WERI-Rb-1 (cell line): Measurements from ENCODE around the gene MLX.

Source experiments
- DNase-seq: peaks from one replicate; pipeline ENCODE4 v3.0.0-alpha.2; 2020
- H3K27ac ChIP-seq: fragments of 250-450 bp; sonication (Bioruptor Pico); 2 replicates; pipeline ENCODE4 v1.5.1; 2020; ENCODE audit warnings: mild to moderate bottlenecking, moderate library complexity
- H3K27me3 ChIP-seq: fragments of 250-450 bp; sonication (Bioruptor Pico); 2 replicates; pipeline ENCODE4 v1.5.1; 2021; ENCODE audit warnings: mild to moderate bottlenecking, low read depth, moderate library complexity; ENCODE audit not compliant: insufficient read depth, severe bottlenecking
- H3K36me3 ChIP-seq: fragments of 250-450 bp; sonication (Bioruptor Pico); 2 replicates; pipeline ENCODE4 v1.5.1; 2020; ENCODE audit warnings: mild to moderate bottlenecking, moderate library complexity
- H3K4me3 ChIP-seq: 2 replicates; pipeline ENCODE4 v1.5.1; 2011; ENCODE audit warnings: low read depth, mild to moderate bottlenecking, control low read depth, low read length
- H3K9me3 ChIP-seq: fragments of 250-450 bp; sonication (Bioruptor Pico); 2 replicates; pipeline ENCODE4 v1.5.1; 2021; ENCODE audit warnings: mild to moderate bottlenecking, moderate library complexity; ENCODE audit not compliant: severe bottlenecking
- TF ChIP-seq, protein P1 (sequence below): IDR thresholded peaks from 2 replicates; pipeline ENCODE4 v1.5.1; 2011; ENCODE audit warnings: low read depth, mild to moderate bottlenecking, control low read depth, inconsistent platforms, low read length

The MLX gene

DNA sequence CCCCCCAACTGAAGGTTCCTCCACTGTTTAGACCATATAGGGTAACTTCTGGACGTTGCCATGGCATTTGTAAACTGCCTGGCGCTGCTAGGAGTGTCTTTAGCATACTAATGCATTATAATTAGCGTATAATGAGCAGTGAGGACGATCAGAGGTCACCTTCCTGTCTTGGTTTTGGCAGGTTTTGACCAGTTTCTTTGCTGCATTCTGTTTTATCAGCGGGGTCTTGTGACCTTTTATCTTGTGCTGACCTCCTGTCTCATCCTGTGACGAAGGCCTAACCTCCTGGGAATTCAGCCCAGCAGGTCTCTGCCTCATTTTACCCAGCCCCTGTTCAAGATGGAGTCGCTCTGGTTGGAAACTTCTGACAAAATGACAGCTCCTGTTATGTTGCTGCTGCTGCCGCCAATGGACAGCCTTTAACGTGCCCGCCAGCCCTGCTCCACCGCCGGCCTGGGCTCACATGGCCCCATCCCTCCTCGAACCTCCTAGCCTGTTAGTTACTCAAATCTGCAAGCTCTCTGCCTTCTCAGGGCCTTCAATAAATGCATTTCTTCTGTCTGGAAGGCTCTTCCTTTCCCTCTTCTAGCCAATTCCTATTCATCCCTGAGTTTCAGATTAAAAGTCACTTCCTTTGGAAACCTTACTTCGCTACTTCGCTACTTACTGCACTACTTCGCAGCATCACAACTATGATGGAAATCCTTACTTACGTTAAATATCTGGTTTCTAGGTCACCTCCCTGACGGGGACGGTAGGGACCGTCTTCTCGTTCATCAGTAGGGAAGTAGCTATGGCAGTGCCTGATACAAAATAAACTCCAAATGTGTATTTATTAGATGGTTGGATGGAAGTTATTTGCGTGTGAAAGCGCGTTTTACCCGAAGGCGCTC lies 31.5 kb upstream of the MLX start:
- H3K27ac ChIP-seq, result peak overlapping the region; percentile 96
- TF ChIP-seq, protein P1, sequence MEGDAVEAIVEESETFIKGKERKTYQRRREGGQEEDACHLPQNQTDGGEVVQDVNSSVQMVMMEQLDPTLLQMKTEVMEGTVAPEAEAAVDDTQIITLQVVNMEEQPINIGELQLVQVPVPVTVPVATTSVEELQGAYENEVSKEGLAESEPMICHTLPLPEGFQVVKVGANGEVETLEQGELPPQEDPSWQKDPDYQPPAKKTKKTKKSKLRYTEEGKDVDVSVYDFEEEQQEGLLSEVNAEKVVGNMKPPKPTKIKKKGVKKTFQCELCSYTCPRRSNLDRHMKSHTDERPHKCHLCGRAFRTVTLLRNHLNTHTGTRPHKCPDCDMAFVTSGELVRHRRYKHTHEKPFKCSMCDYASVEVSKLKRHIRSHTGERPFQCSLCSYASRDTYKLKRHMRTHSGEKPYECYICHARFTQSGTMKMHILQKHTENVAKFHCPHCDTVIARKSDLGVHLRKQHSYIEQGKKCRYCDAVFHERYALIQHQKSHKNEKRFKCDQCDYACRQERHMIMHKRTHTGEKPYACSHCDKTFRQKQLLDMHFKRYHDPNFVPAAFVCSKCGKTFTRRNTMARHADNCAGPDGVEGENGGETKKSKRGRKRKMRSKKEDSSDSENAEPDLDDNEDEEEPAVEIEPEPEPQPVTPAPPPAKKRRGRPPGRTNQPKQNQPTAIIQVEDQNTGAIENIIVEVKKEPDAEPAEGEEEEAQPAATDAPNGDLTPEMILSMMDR, result no peak
- no peaks in the 10 kb centered on the region for H3K9me3 ChIP-seq
- no peaks in the 10 kb centered on the region for H3K27me3 ChIP-seq
- H3K36me3 ChIP-seq, result peaks cover 20% of the 10 kb centered on the region
- H3K4me3 ChIP-seq, result peak overlapping the region; percentile 71
- no peak for DNase-seq

DNA sequence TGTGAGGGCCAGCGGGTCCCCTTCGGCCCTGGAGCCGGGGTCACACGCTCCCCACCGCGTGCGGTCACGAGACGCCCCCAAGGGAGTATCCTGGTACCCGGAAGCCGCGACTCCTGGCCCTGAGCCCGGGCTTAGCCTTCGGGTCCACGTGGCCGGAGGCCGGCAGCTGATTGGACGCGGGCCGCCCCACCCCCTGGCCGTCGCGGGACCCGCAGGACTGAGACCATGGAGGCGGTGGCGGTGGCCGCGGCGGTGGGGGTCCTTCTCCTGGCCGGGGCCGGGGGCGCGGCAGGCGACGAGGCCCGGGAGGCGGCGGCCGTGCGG lies 30.9 kb upstream of the MLX start, which contains the start of gene NAGLU:
TSS of gene NAGLU (plus strand) at position 194 of the 324 bp plus-strand sequence. CDS start at position 226, 32 bp downstream.
- Histone ChIP-seq H3K9me3 (no peaks in the 10 kb centered on the region), H3K27me3 (no peaks in the 10 kb centered on the region), H3K4me3 (peak within 1 kb of the TSS; percentile 71), H3K27ac (peak within 1 kb of the TSS; percentile 96), H3K36me3 (peaks cover 24% of the 10 kb centered on the region)
- TF ChIP-seq, protein P1, result 0 out of 2 replicates have a peak, but pooled peaks have one; percentile 3
- DNase-seq, result peak; percentile 98

DNA sequence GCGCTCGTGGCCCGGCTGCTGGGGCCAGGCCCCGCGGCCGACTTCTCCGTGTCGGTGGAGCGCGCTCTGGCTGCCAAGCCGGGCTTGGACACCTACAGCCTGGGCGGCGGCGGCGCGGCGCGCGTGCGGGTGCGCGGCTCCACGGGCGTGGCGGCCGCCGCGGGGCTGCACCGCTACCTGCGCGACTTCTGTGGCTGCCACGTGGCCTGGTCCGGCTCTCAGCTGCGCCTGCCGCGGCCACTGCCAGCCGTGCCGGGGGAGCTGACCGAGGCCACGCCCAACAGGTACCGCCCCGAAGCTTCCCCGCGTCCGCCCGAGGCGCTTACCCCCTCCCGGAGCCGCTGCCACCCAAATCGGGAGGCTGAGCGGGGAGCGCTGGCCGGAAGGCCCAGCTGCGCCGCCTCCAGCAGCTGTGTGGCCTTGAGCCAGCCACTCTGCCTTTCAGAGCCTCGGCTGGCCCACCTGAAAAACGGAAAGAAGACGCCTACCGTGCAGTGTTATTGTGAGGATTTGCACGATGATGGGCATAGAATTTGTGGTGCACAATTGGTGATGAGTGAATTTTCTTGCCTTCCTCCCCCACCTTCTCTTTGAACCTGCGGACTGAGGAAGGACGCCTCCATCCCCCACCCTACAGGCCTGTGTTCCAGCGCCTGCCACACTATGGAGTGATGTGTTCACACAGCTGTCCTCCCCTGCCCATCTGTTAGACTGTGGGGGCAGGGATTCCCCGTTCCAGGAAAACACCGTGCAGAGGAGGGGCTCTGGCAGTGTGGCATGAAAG lies 30.3 kb upstream of the MLX start:
- Histone ChIP-seq H3K27me3 (no peaks in the 10 kb centered on the region), H3K4me3 (peak overlapping the region; percentile 71), H3K9me3 (no peaks in the 10 kb centered on the region), H3K36me3 (peaks cover 30% of the 10 kb centered on the region), H3K27ac (peak overlapping the region; percentile 96)
- TF ChIP-seq, protein P1, result no peak
- peak; percentile 92 for DNase-seq

DNA sequence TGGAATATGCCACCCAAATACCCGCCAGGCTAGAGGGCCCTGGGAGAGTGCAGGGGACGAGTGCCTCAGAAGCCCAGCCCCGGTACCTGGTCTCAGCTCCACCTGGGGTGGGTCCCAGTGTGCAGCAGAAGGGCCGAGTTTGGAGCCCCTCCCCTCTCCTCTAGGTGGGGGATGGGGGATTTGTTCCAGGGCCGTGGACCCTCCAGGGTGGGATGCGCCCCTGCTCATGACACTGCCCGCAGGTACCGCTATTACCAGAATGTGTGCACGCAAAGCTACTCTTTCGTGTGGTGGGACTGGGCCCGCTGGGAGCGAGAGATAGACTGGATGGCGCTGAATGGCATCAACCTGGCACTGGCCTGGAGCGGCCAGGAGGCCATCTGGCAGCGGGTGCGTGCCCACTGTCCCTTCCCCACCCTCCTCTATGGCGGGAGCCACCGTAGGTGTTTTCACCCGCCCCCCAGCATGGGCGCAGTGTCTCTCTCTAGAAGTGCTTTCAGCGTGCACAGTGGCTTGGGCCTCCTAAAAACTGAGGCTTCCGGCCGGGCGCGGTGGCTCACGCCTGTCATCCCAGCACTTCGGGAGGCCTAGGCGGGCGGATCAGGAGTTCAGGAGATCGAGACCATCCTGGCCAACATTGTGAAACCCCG lies 29.6 kb upstream of the MLX start:
- peak overlapping the region; percentile 71 for H3K4me3 ChIP-seq
- TF ChIP-seq, protein P1, result no peak
- no peaks in the 10 kb centered on the region for H3K9me3 ChIP-seq
- H3K27ac ChIP-seq, result peak overlapping the region; percentile 96
- H3K36me3 ChIP-seq, result peaks cover 37% of the 10 kb centered on the region
- no peaks in the 10 kb centered on the region for H3K27me3 ChIP-seq
- no peak for DNase-seq

DNA sequence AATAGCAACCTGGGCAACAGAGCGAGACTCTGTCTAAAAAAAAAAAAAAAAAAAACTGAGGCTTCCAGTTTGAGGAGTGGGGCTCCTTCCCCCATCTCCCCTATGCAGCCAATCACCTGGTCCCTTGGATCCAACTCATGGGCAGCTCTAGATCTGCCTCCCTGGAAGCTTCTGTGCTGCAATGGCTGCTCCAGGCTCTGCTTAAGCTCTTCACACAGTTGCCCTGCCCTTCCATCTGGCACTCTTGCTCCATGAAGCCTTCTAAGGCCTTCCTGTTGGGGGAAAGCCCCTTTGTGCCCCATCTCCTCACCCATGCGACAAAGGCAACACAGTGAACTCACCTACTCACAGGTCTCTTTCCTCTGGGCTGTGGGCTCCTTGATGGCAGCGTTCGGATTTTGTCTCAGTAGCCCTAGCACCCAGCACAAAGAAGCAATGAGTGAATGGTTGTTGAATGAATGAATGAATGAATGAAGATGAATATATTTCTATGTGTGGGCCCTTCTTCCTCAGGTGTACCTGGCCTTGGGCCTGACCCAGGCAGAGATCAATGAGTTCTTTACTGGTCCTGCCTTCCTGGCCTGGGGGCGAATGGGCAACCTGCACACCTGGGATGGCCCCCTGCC lies 29.0 kb upstream of the MLX start:
- Histone ChIP-seq H3K4me3 (no peak overlapping the region), H3K36me3 (peaks cover 43% of the 10 kb centered on the region), H3K27me3 (no peaks in the 10 kb centered on the region), H3K9me3 (no peaks in the 10 kb centered on the region), H3K27ac (peak overlapping the region; percentile 96)
- DNase-seq, result peak; percentile 75
- TF ChIP-seq, protein P1, result no peak
